Bronchial epithelial cell (primary cell): ENCODE results near the gene CDRT4. TPM values are rescaled to one million over a fixed set of nuclear protein-coding genes. Genes with fewer than 3 reads are reported as not detected.

Source experiments
- DNase-seq: peaks from one replicate; pipeline ENCODE4 v3.0.0-alpha.2; 2010; ENCODE audit warnings: low read depth
- FAIRE-seq: peaks from 2 replicates; lab custom pipeline; 2011; peaks lifted over from hg19 to GRCh38; lab: Jason Lieb, UNC
- H3K27me3 ChIP-seq: 2 replicates; pipeline ENCODE4 v1.5.1; 2011; ENCODE audit warnings: low read length; ENCODE audit not compliant: control insufficient read depth, insufficient read depth
- H3K36me3 ChIP-seq: 2 replicates; pipeline ENCODE4 v1.5.1; 2011; ENCODE audit warnings: low read length; ENCODE audit not compliant: control insufficient read depth, insufficient read depth
- H3K4me3 ChIP-seq: 2 replicates; pipeline ENCODE4 v1.5.1; 2011; ENCODE audit warnings: mild to moderate bottlenecking, low read depth, low read length, control low read depth
- CTCF ChIP-seq: IDR thresholded peaks from 2 replicates; pipeline ENCODE4 v1.5.1; 2011; ENCODE audit warnings: mild to moderate bottlenecking, moderate library complexity, low read length, control low read depth, inconsistent platforms; ENCODE audit not compliant: insufficient read depth, severe bottlenecking
- total RNA-seq: library from RNA; depleted of rRNA; stranded (reverse); fragments of >200 nt; gene quantifications from 2 replicates; pipeline ENCODE4 v1.2.1, GENCODE V29; 2014

Gene CDRT4
- total RNA-seq: 1.1 and 1.3 TPM in 2 replicates

- H3K4me3 ChIP-seq: no peak within 1 kb of the TSS
- H3K36me3 ChIP-seq: no peaks in the 10 kb centered on the region
- no peak for DNase-seq
- no peak for TF ChIP-seq CTCF
- peak; percentile 58 for FAIRE-seq
- H3K27me3 ChIP-seq: no peaks in the 10 kb centered on the region
Observed at GRCh38 chr17:15467592-15467991, at the start of gene CDRT4. Gene CDRT4 (minus strand): TSS chr17:15467621. CDS start chr17:15440238, 27,383 bp downstream.

GRCh38 chr17:15516150-15516549 lies 48.7 kb upstream of the CDRT4 start:
- no peak for TF ChIP-seq CTCF
- no peak for FAIRE-seq
- Histone ChIP-seq H3K36me3 (peaks cover 9% of the 10 kb centered on the region), H3K4me3 (no peak overlapping the region), H3K27me3 (no peaks in the 10 kb centered on the region)
- peak; percentile 27 for DNase-seq

GRCh38 chr17:15514469-15514868 lies 47.0 kb upstream of the CDRT4 start:
- H3K36me3 ChIP-seq: peaks cover 9% of the 10 kb centered on the region
- DNase-seq: no peak
- H3K27me3 ChIP-seq: no peaks in the 10 kb centered on the region
- no peak for TF ChIP-seq CTCF
- no peak overlapping the region for H3K4me3 ChIP-seq
- FAIRE-seq: no peak

GRCh38 chr17:15513856-15514459 lies 46.5 kb upstream of the CDRT4 start:
- TF ChIP-seq CTCF: no peak
- FAIRE-seq: peak; percentile 62
- no peak overlapping the region for H3K4me3 ChIP-seq
- no peaks in the 10 kb centered on the region for H3K27me3 ChIP-seq
- DNase-seq: no peak
- peaks cover 9% of the 10 kb centered on the region for H3K36me3 ChIP-seq

GRCh38 chr17:15513058-15513791 lies 45.8 kb upstream of the CDRT4 start:
- H3K4me3 ChIP-seq: no peak overlapping the region
- peaks cover 7% of the 10 kb centered on the region for H3K36me3 ChIP-seq
- H3K27me3 ChIP-seq: no peaks in the 10 kb centered on the region
- no peak for TF ChIP-seq CTCF
- peak; percentile 28 for FAIRE-seq
- no peak for DNase-seq
